HL-60/S4 (cell line): Measurements from ENCODE around the gene SPACA4.

ENCODE experiments used
- in situ Hi-C: fragments of 300-500 bp; cut with MboI; formaldehyde crosslinking; loops from 2 replicates; pipeline ENCODE4 v1.14.3; 2022; ENCODE audit warnings: low sequenced_read_pairs

SPACA4 gene

DNA sequence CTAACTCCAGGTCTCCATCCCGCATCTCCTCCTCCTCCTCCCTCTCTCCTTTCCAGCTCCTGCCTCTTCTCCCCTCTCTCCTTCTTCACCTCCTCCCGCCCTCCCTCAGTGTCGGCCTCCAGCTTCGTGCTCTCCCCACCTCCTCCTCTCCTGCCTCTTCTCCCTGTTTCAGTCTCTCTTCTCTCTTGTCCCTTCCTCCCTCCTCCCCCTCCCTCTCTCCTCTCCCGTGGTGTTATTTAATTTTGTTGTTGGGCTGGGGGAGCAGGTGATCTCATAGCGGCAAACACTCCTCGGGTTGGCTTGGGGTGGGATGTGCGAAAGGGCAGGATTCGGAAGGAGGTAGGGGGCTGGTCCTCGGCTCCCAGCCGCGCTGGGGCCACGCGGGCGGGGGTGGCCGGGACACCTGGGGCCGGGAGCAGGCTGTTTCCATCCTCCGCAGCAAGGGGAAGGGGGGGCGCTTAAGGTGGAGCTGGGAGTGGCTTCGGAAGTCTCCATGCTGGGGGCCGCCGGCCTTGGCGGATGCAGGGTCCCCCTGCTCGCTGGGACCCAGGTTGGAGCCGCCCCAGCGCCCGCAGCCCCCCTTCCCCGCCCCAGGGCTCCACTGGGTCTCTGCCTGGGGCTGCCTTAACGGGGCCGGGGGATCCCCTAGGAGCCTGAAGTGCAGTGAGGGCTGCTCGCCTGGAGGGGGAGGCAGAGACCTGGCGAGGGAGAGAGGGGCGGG lies 39.6 kb downstream of the SPACA4 start, which contains the start of gene CA11:
Gene CA11 (minus strand): TSS at position 187 of the 721 bp plus-strand sequence. CDS start 555 bp downstream, outside the sequence.
- in situ Hi-C loops = loop anchor here (10.0 kb wide), 1 partner anchor 189 kb away; the partner anchor contains the start of gene HSD17B14

DNA sequence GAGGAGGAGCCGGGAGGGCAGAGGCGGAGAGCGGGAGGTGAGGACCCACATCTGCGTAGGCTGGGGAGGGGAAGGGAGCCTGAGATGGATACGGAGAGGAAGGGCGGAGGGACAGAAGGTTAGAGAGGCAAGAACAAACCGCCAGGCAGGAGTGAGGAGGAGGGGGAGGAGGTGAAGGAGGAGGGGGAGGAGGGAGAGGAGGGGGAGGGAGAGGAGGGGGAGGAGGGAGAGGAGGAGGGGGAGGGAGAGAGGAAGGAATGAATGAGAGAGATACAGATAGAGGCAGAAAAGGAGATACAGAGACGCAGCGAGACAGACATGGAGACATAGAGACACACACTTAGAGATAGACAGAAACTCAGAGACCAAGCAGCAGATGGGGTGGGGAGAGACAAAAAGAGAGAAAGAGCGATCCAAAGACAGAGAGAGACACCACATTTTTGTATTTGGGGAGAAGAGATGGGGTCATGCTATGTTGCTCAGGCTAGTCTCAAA lies 40.2 kb downstream of the SPACA4 start:
- in situ Hi-C loops = loop anchor here (10.0 kb wide), 1 partner anchor 188 kb away; the partner anchor contains the start of gene HSD17B14

- in situ Hi-C loops = loop anchor here (10.0 kb wide), 1 partner anchor 187 kb away; the partner anchor contains the start of gene HSD17B14
Measured at GRCh38 chr19:48648134-48648533, 41.6 kb downstream of the SPACA4 start.

GRCh38 chr19:48650974-48651682 lies 44.6 kb downstream of the SPACA4 start:
- in situ Hi-C loops = no loop called here

- in situ Hi-C loops = no loop called here
Measured at GRCh38 chr19:48651683-48652048, 45.1 kb downstream of the SPACA4 start.

GRCh38 chr19:48654299-48655059 lies 47.9 kb downstream of the SPACA4 start:
- in situ Hi-C loops = no loop called here

DNA sequence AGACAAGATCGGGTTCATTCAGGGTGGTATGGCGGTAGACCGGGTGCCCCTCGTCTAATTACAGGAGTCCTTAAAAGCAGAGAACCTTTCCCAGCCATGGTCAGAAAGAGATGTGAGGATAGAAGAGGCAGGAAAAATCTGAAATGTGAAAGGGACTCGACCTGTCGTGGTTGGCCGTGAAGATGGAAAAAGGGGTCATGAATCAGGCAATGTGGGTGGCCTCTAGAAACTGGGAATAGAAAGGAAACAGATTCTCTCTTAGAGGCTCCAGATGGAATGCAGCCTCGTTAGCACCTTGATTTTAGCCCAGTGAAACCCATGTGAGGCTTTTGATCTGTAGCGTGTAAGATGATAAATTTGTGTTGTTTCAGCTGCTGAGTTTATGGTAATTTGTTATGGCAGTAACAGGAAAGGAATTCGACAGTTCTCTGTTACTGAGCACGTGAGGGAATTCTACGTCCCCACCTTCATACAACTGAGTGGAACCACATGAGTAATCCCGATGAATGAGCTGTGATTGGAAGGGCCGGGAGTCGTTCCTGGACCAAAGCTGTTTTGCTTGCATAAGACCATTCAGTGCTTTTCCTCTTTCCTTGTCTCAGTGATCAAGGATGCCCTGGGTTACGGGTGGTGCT lies 50.4 kb downstream of the SPACA4 start:
- in situ Hi-C loops = no loop called here
